BE2C (cell line): ENCODE data around the gene SH3RF3.

ENCODE experiments used
- DNase-seq: peaks from one replicate; pipeline ENCODE4 v3.0.0-alpha.2; 2020
- H3K27me3 ChIP-seq: fragments of 250-450 bp; sonication (Bioruptor Pico); 2 replicates; pipeline ENCODE4 v1.5.1; 2020; ENCODE audit warnings: mild to moderate bottlenecking
- H3K36me3 ChIP-seq: fragments of 250-450 bp; sonication (Bioruptor Pico); 2 replicates; pipeline ENCODE4 v1.5.1; 2020; ENCODE audit warnings: mild to moderate bottlenecking
- H3K4me1 ChIP-seq: fragments of 250-450 bp; sonication (Bioruptor Pico); 2 replicates; pipeline ENCODE4 v1.5.1; 2020
- H3K4me3 ChIP-seq: 2 replicates; pipeline ENCODE4 v1.5.1; 2011; ENCODE audit warnings: low read depth, low read length
- H3K9me3 ChIP-seq: fragments of 250-450 bp; sonication (Bioruptor Pico); 2 replicates; pipeline ENCODE4 v1.5.1; 2020
- TF ChIP-seq, protein P1 (sequence below): IDR thresholded peaks from 2 replicates; pipeline ENCODE4 v1.5.1; 2012; ENCODE audit warnings: mild to moderate bottlenecking, low read depth, low read length

Gene SH3RF3

GRCh38 chr2:109206569-109207146 is 77.7 kb downstream of the SH3RF3 start:
- no peaks in the 10 kb centered on the region for H3K27me3 ChIP-seq
- H3K4me1 ChIP-seq = no peaks in the 10 kb centered on the region
- no peaks in the 10 kb centered on the region for H3K9me3 ChIP-seq
- no peaks in the 10 kb centered on the region for H3K36me3 ChIP-seq
- H3K4me3 ChIP-seq = no peak overlapping the region
- TF ChIP-seq, protein P1, sequence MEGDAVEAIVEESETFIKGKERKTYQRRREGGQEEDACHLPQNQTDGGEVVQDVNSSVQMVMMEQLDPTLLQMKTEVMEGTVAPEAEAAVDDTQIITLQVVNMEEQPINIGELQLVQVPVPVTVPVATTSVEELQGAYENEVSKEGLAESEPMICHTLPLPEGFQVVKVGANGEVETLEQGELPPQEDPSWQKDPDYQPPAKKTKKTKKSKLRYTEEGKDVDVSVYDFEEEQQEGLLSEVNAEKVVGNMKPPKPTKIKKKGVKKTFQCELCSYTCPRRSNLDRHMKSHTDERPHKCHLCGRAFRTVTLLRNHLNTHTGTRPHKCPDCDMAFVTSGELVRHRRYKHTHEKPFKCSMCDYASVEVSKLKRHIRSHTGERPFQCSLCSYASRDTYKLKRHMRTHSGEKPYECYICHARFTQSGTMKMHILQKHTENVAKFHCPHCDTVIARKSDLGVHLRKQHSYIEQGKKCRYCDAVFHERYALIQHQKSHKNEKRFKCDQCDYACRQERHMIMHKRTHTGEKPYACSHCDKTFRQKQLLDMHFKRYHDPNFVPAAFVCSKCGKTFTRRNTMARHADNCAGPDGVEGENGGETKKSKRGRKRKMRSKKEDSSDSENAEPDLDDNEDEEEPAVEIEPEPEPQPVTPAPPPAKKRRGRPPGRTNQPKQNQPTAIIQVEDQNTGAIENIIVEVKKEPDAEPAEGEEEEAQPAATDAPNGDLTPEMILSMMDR = no peak
- DNase-seq = no peak

GRCh38 chr2:109207176-109207575 is 78.2 kb downstream of the SH3RF3 start:
- DNase-seq = no peak
- Histone ChIP-seq H3K27me3 (no peaks in the 10 kb centered on the region), H3K9me3 (no peaks in the 10 kb centered on the region), H3K4me3 (no peak overlapping the region), H3K36me3 (no peaks in the 10 kb centered on the region), H3K4me1 (no peaks in the 10 kb centered on the region)
- TF ChIP-seq, protein P1 = no peak

DNA sequence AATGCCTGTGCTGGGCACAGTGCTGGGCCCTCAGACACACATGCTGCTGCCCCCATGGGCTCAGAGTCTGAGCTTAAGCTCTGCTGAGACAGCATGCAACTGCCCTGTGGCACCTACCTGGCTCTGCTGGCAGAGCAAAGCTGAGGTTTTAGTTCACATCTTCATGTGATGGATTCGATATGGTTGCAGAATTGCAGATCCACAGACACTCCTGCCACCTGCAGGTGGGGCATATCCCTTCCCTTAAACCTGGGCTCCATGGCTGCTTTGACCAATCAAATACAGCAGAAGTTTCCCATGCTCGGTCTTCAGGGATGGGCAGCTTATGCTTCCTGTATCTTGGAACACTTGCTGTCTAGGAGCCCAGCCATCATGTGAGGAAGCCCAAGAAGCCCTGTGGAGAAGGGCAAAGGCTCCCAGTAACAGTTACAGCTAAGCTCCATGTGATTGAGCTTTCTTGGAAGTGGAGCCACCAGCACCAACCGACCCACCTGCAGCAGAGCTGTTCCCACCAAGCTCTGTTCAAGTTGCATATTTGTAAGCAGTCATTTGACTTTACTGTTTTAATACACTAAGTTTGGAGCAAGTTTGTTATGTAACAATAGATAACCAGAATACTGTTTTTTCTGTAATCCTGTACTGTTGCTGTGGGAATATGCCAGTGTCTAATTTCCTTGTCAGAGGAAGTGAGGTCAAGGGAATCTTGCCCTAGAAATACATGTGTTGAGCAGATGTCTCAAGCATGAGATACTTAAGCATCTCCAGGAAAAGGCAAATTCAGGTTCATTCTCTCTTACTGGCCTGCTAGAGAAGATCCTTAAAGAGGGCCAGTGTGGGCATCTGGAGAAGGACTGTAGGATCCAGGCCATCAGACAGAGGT is 79.3 kb downstream of the SH3RF3 start:
- DNase-seq = no peak
- Histone ChIP-seq H3K4me3 (no peak overlapping the region), H3K4me1 (no peaks in the 10 kb centered on the region), H3K27me3 (no peaks in the 10 kb centered on the region), H3K9me3 (no peaks in the 10 kb centered on the region), H3K36me3 (no peaks in the 10 kb centered on the region)
- TF ChIP-seq, protein P1 = 0 out of 2 replicates have a peak, but pooled peaks have one; percentile 14

- no peak for DNase-seq
- Histone ChIP-seq H3K9me3 (no peaks in the 10 kb centered on the region), H3K4me3 (no peak overlapping the region), H3K4me1 (no peaks in the 10 kb centered on the region), H3K36me3 (no peaks in the 10 kb centered on the region), H3K27me3 (no peaks in the 10 kb centered on the region)
- TF ChIP-seq, protein P1 = no peak
Measured at GRCh38 chr2:109208951-109209335, 79.9 kb downstream of the SH3RF3 start.

DNA sequence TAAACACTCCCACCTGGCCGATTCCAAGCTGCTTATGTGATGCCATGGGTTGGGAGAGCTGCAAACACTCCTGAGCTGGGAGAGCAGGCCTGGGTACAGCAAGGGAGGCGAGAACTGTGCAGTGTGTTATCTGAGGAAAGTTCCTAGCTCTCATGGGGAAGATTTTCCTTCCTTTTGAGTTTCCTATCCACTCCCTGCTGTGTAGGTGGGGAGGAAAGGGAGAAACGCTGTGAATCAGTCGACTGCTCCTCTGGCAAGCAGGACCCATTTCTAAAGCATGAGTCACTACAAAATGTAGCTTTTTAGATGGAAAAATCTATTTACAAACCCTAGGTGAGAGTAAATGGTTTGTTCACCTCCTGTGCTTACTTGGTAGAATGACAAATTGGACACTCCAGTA is 80.4 kb downstream of the SH3RF3 start:
- TF ChIP-seq, protein P1 = no peak
- Histone ChIP-seq H3K27me3 (no peaks in the 10 kb centered on the region), H3K4me3 (no peak overlapping the region), H3K36me3 (no peaks in the 10 kb centered on the region), H3K4me1 (no peaks in the 10 kb centered on the region), H3K9me3 (no peaks in the 10 kb centered on the region)
- DNase-seq = no peak

DNA sequence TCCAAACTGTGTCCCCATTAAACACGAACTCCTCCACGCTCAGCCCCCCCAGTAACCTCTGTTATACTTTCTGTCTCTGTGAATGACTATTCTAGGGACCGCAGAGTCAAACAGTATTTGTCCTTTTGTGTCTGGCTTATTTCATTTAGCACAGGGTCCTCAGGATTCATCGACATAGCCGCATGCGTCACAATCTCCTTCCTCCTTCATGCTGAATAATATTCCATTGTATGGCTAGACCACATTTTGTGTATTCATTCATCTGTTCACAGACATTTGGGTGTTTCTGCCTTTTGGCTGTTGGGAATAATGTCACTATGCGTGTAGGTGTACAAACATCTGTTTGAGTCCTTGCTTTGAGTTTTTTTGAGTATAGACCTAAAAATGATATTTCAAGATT is 80.9 kb downstream of the SH3RF3 start:
- H3K4me3 ChIP-seq = no peak overlapping the region
- DNase-seq = no peak
- TF ChIP-seq, protein P1 = no peak
- no peaks in the 10 kb centered on the region for H3K27me3 ChIP-seq
- no peaks in the 10 kb centered on the region for H3K4me1 ChIP-seq
- no peaks in the 10 kb centered on the region for H3K36me3 ChIP-seq
- H3K9me3 ChIP-seq = no peaks in the 10 kb centered on the region
